ENCODE measurements around the gene SLC22A17. TPM values are rescaled to one million over a fixed set of nuclear protein-coding genes. Genes with fewer than 3 reads are reported as not detected.
"Not testable (repeated sequence)": the region's sequence is repeated elsewhere in the genome, so short reads cannot be mapped to it uniquely, and the experiment has no call there.

SLC22A17 gene
- total RNA-seq, result 3.1 and 5.0 TPM in 2 replicates

DNA sequence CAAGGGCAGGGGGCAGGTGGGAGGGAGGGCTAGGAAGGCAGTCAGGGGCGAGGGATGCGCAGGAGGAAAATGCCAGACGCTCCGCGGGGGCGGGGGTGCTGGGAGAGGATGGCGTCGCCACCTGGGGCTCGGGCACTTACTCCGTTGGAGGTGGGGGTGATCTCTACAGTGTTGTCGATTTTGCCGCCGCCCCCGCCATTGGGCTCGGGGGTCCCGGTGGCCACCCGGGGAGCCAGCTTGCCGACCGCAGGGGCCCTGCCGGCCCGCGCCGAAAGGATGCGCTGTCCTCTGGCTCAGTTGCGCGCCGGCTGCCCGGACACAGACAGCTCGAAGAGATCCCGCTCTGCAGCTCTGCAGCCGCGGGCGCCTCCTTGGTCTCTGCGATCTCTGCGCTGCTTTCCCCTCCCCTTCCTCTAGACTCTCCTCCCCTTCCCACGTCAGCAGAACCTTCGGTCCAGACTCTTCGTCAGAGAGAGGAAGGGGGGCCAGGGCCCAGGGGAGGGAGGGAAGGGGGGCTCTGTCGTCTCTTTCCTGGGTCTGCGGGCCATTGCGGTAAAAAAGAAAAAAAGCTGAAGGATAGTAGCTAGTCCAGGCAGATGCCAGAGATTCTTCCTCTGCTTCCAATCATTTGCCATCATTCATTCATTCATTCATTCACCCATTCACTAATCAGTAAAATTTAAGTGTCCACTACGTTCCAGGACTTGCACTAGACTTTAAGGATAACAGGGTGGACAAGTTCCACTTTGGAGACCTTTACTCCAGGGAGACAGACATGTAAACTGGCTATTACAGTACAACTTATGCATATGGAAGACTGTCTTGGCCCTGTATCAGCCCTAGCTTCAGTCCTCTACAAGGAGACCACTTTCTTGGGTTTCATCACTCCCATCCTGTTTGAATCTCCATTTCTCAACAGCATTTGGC lies at the start of gene SLC22A17:
SLC22A17 (minus strand) TSS at position 382 of the 927 bp plus-strand sequence.
- no peaks in the 10 kb centered on the region for H3K36me3 Mint-ChIP-seq (ENCODE audit: low read depth)
- intact Hi-C loops (cut with micrococcal nuclease), result loop anchor here (2.0 kb wide), 1 partner anchor 24 kb away; no protein-coding TSS in a partner anchor
- H3K9me3 Mint-ChIP-seq, result no peaks in the 10 kb centered on the region
- peaks cover 5% of the 10 kb centered on the region for H3K4me1 Mint-ChIP-seq (ENCODE audit: low read depth)
- no peak within 1 kb of the TSS for H3K27ac Mint-ChIP-seq
- H3K4me3 Mint-ChIP-seq, result peak within 1 kb of the TSS; percentile 76
- H3K27me3 Mint-ChIP-seq (ENCODE audit: insufficient read depth), result peaks cover 32% of the 10 kb centered on the region
- peak; percentile 27 for DNase-seq (ENCODE audit: low spot score)

DNA sequence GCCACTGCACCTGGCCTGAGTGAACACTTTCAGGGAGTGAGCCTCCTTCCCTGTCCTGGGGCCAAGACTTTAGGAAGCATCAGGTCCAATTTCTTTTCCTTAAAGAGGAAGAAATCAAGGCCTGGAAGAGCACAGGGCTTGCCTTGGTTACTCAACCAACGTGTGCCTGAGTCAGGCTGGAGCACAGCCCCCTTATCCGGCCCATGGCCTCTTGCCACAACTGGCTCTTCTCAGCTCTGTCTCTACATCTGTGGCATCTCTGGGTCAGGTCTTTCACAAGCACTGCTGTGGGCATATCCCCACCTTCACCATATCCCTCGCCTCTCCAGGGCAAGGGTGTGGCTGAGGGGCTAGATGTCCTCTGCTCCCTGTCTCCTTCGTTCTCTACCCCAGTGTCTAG lies 48.6 kb upstream of the SLC22A17 start:
- Mint-ChIP-seq H3K27me3 (ENCODE audit: insufficient read depth) (peaks cover under 1% of the 10 kb centered on the region), H3K4me1 (ENCODE audit: low read depth) (no peaks in the 10 kb centered on the region), H3K4me3 (no peak overlapping the region), H3K9me3 (no peaks in the 10 kb centered on the region), H3K27ac (no peak overlapping the region), H3K36me3 (ENCODE audit: low read depth) (no peaks in the 10 kb centered on the region)
- intact Hi-C loops (cut with micrococcal nuclease), result no loop called here
- no peak for DNase-seq (ENCODE audit: low spot score)

DNA sequence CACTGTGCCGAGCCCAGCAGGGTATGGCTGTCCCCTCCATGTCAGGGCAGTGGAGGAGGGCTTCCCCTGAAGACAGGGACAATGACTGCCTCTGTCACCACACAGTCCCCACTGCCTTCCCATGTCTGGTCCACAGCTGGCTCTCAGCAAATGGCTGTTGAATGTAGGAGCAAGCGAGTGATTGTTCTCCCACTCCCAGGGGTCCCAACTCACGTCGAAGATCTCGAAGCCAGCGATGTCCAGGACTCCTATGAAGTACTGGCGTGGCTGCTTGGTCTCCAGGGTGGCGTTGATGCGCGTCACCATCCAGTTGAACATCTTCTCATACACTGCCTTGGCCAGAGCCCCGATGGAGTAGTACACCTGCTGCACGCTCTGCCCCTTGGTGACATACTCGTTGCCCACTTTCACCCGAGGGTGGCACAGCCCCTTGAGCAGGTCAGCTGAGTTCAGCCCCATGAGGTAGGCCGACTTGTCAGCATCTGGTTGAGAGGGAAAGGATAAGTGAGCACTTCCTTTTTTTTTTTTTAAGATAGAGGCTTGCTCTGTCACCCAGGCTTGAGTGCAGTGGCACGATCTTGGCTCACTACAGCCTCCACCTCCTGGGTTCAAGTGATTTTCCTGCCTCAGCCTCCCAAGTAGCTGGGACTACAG lies 47.9 kb upstream of the SLC22A17 start:
- DNase-seq (ENCODE audit: low spot score); H3K27me3 Mint-ChIP-seq (ENCODE audit: insufficient read depth); H3K4me1 Mint-ChIP-seq (ENCODE audit: low read depth); H3K27ac Mint-ChIP-seq; intact Hi-C loops (cut with micrococcal nuclease); H3K4me3 Mint-ChIP-seq; H3K9me3 Mint-ChIP-seq; H3K36me3 Mint-ChIP-seq (ENCODE audit: low read depth): not testable (repeated sequence)

DNA sequence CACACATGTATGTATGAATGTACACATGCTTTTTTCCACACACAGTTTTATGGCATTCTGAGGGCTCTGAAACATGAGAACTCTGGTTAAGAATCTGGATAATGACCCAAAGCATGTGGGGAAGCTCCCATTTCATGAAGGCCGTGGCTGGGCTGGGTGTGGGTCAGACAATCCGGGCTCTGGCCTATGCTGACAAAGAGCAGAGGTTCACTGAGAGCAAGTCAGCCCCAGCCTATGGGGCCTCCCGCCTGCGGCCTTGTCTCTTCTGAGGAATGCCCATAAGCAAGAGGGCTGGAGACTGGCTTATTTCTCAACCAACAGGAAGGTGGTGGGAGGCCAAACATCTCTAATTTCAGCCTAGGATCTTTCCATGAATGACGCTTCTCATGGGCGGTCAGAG lies 46.9 kb upstream of the SLC22A17 start:
- DNase-seq (ENCODE audit: low spot score), result no peak
- H3K27ac Mint-ChIP-seq, result no peak overlapping the region
- no peaks in the 10 kb centered on the region for H3K9me3 Mint-ChIP-seq
- intact Hi-C loops (cut with micrococcal nuclease), result no loop called here
- no peak overlapping the region for H3K4me3 Mint-ChIP-seq
- H3K27me3 Mint-ChIP-seq (ENCODE audit: insufficient read depth), result no peaks in the 10 kb centered on the region
- no peaks in the 10 kb centered on the region for H3K4me1 Mint-ChIP-seq (ENCODE audit: low read depth)
- no peaks in the 10 kb centered on the region for H3K36me3 Mint-ChIP-seq (ENCODE audit: low read depth)

DNA sequence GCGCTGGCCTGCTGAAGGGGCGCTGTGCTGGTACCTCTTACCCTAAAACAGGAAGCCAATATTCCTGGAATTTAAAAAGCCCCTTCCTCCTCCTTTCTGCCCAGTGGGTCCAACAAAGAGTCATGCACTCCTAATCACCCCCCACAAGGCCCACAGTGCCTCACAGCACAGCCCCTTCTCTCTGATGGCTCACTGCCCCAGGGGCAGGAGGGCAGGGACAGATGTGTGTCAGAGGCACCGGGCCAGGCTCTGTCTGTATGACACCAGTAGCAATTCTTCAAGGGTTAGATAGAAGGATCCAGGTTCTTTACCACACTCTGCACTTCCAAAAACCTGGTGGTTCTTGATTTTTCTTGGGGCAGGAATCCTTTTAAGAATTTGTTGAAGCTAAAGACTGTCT lies 46.4 kb upstream of the SLC22A17 start:
- H3K36me3 Mint-ChIP-seq (ENCODE audit: low read depth), result no peaks in the 10 kb centered on the region

DNA sequence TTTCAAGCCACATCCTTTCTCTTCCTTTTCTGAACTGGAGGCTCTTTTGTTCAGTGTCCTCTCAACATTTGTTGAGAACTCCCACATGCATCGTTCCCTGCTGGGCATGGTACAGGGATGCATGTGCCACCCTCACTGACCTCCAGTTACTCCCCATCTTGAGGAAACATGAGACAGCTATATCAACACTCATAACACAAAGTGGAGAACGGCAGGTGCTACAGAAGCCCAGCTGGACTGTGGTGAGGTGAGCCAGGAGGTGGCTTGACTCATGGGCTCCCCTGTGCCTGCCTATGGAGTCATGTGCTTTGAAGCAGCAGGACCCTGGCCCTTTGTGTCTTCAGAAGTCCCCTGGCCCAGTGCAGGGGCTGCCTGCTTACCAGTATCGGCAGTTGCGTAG lies 45.7 kb upstream of the SLC22A17 start:
- H3K9me3 Mint-ChIP-seq, result no peaks in the 10 kb centered on the region
- intact Hi-C loops (cut with micrococcal nuclease), result no loop called here
- H3K36me3 Mint-ChIP-seq (ENCODE audit: low read depth), result no peaks in the 10 kb centered on the region
- H3K4me1 Mint-ChIP-seq (ENCODE audit: low read depth), result no peaks in the 10 kb centered on the region
- H3K4me3 Mint-ChIP-seq, result no peak overlapping the region
- no peaks in the 10 kb centered on the region for H3K27me3 Mint-ChIP-seq (ENCODE audit: insufficient read depth)
- H3K27ac Mint-ChIP-seq, result no peak overlapping the region
- no peak for DNase-seq (ENCODE audit: low spot score)

More for the DNA sequence above, 46.4 kb upstream of the SLC22A17 start:
- Mint-ChIP-seq H3K27ac (no peak overlapping the region), H3K9me3 (no peaks in the 10 kb centered on the region), H3K27me3 (ENCODE audit: insufficient read depth) (no peaks in the 10 kb centered on the region), H3K4me1 (ENCODE audit: low read depth) (no peaks in the 10 kb centered on the region), H3K4me3 (no peak overlapping the region)
- DNase-seq (ENCODE audit: low spot score), result no peak
- intact Hi-C loops (cut with micrococcal nuclease), result no loop called here

DNA sequence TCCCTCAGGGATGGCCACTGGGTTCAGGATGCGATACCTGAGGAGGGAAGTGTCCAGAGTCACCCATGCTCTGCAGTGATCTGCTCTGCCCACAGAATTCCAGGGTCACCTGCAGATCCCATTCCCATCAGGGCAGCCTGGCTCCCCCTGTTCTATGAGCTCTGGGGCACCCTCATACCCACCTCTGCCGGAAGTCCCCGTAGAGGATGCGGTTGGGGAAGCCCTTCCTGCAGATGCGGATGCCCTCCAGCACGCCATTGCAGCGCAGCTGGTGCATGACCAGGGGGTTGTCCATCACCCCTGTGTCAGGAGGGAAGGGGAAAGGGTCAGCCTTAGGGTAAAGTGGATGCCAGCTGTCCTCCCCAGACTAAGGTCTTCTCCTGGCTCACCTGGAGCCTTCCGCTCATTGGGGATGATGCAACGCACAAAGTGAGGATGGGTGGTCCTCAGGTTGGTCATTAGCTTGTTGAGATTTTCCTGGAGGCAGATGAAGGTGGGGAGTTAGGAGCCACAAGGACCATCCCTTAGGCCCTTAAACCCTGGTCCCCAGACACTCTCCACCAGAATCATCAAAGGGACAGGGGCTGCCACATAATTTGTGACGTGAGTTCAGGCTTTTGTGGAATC lies 44.2 kb upstream of the SLC22A17 start:
- Mint-ChIP-seq H3K27me3 (ENCODE audit: insufficient read depth) (peaks cover 7% of the 10 kb centered on the region), H3K9me3 (no peaks in the 10 kb centered on the region), H3K36me3 (ENCODE audit: low read depth) (no peaks in the 10 kb centered on the region), H3K4me3 (no peak overlapping the region), H3K4me1 (ENCODE audit: low read depth) (no peaks in the 10 kb centered on the region), H3K27ac (no peak overlapping the region)
- no peak for DNase-seq (ENCODE audit: low spot score)
- intact Hi-C loops (cut with micrococcal nuclease), result no loop called here

DNA sequence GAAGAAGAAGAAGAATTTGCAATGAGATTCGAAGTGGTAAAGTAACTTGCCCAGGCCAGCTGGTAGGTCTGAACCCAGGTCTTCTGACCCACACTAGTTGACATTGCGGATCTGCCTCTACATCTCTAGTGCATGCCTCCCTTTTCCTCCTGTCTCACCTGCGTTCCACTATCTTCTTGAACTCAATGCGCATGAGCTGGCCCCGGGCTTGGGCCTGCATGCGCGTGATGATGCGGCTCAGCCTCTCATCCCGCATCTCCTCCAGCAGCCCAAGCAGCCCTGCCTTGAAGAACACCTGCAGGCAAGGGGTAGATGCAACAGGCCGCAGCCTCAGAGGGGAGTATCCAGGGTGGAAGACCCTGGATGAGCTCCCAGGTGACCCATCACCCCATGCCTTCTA lies 43.4 kb upstream of the SLC22A17 start:
- DNase-seq (ENCODE audit: low spot score), result no peak
- H3K36me3 Mint-ChIP-seq (ENCODE audit: low read depth), result no peaks in the 10 kb centered on the region
- no peaks in the 10 kb centered on the region for H3K4me1 Mint-ChIP-seq (ENCODE audit: low read depth)
- H3K27me3 Mint-ChIP-seq (ENCODE audit: insufficient read depth), result peaks cover 7% of the 10 kb centered on the region
- no peak overlapping the region for H3K4me3 Mint-ChIP-seq
- H3K27ac Mint-ChIP-seq, result no peak overlapping the region
- no peaks in the 10 kb centered on the region for H3K9me3 Mint-ChIP-seq
- intact Hi-C loops (cut with micrococcal nuclease), result no loop called here

DNA sequence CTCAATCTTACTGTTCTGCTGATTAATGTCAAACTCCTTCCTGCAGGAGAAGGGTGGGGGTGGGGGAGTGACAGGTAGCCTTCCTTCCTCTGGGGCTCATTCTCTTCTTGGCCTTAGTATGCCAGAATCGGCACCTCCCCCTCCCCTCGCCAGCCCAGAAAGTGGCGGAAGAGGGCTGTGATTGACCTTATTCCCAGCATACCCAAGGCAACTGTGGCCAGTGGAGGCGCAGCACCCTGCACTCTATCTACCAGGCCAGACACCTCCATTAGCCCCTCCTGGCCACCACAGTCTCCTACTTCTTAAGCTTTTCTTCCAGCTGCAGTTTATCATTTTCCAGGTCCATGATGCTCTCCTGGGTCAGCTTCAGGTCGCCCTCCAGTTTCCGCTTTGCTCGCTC lies 39.9 kb upstream of the SLC22A17 start:
- Mint-ChIP-seq H3K36me3 (ENCODE audit: low read depth) (no peaks in the 10 kb centered on the region), H3K27ac (no peak overlapping the region), H3K4me1 (ENCODE audit: low read depth) (no peaks in the 10 kb centered on the region), H3K27me3 (ENCODE audit: insufficient read depth) (peaks cover 7% of the 10 kb centered on the region), H3K4me3 (no peak overlapping the region), H3K9me3 (no peaks in the 10 kb centered on the region)
- intact Hi-C loops (cut with micrococcal nuclease), result no loop called here
- DNase-seq (ENCODE audit: low spot score), result no peak

DNA sequence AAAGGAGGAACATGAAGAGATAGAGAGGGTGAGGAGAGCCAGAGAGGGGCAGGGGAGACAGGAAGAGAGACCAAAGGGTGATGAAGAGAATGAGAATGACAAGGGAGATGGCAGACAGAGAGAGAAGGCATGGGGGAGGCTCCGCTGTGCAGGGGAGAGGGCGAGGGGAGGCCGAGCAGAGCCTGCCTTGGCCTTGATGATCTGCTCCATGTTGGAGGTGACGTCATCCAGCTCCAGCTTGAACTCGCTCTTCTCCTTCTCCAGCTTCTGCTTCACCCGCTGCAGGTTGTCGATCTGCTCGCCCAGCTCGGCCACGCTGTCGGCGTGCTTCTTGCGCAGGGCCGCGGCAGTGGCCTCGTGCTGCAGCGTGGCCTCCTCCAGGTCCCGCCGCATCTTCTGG lies 37.2 kb upstream of the SLC22A17 start:
- H3K9me3 Mint-ChIP-seq; intact Hi-C loops (cut with micrococcal nuclease); DNase-seq (ENCODE audit: low spot score); H3K36me3 Mint-ChIP-seq (ENCODE audit: low read depth); H3K4me3 Mint-ChIP-seq; H3K4me1 Mint-ChIP-seq (ENCODE audit: low read depth); H3K27ac Mint-ChIP-seq: not testable (repeated sequence)
- H3K27me3 Mint-ChIP-seq (ENCODE audit: insufficient read depth), result peaks cover 12% of the 10 kb centered on the region

DNA sequence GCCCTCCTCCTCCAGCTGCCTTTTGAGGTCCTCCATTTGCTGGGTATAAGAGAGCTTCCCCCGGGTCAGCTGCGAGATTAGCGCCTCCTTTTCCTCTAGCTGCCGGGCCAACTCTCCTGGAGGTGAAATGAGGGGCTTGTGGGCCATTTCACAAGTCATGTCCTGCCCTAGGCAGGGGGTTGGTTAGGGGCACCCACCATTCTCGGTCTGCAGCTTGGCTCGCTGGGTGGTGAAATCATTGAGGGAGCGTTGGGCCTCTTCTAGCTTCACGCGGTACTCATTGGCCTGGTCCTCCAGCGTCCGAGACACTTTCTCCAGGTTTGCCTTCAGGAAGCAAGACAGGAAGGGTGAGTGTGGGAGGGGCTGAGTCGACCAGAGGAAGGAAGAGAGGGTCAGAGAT lies 36.7 kb upstream of the SLC22A17 start:
- Mint-ChIP-seq H3K4me3 (no peak overlapping the region), H3K27ac (no peak overlapping the region), H3K27me3 (ENCODE audit: insufficient read depth) (peaks cover 13% of the 10 kb centered on the region), H3K36me3 (ENCODE audit: low read depth) (no peaks in the 10 kb centered on the region), H3K4me1 (ENCODE audit: low read depth) (no peaks in the 10 kb centered on the region), H3K9me3 (no peaks in the 10 kb centered on the region)
- intact Hi-C loops (cut with micrococcal nuclease), result no loop called here
- DNase-seq (ENCODE audit: low spot score), result no peak

DNA sequence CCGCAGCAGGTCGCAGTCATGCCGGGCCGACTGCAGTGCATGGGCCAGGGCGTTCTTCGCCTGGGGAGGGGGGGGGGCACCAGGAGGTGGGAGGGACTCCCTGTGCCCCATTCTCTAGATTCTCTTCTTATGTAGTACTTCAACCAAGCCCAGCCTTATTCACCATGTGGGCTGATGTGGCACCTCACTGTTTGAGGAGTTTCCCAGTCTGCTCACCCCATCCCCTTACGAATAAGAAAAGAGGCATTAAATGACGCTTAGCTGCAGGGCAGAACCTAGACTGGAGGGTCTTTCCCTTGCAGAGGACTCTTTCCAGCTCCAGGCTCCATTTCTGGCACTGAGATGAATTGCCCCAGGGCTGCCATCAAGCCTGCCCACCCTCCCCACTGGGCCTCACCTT lies 36.3 kb upstream of the SLC22A17 start:
- Mint-ChIP-seq H3K27ac (no peak overlapping the region), H3K9me3 (no peaks in the 10 kb centered on the region), H3K27me3 (ENCODE audit: insufficient read depth) (peaks cover 14% of the 10 kb centered on the region), H3K36me3 (ENCODE audit: low read depth) (no peaks in the 10 kb centered on the region), H3K4me3 (no peak overlapping the region), H3K4me1 (ENCODE audit: low read depth) (no peaks in the 10 kb centered on the region)
- intact Hi-C loops (cut with micrococcal nuclease), result no loop called here
- DNase-seq (ENCODE audit: low spot score), result no peak
